HepG2 (cell line): ENCODE results near the gene VAPB. TPM values are rescaled to one million over a fixed set of nuclear protein-coding genes. Genes with fewer than 3 reads are reported as not detected.

Experiments
- ATAC-seq: fragments of 200-7000 bp; cut with Tn5 transposase; 3 replicates; pipeline ENCODE4 v1.9.1; 2020; ENCODE audit warnings: mild to moderate bottlenecking, moderate library complexity
- BruUV-seq: library from RNA; stranded (reverse); fragments of 400-500 nt; replicated peaks from 2 replicates; lab custom pipeline; 2021; lab: Mats Ljungman, UMichigan
- CTCF ChIA-PET: fragments of 300-600 bp; formaldehyde crosslinking; extraction: SDS; loops from one replicate; lab custom pipeline; 2021; ENCODE audit warnings: low total read pairs, inconsistent platforms, low intra/inter-chr PET ratio; lab: Yijun Ruan, JAX
- POLR2A ChIA-PET: fragments of 350-600 bp; sonication (Branson Sonifier 250); formaldehyde crosslinking; loops from one replicate; lab custom pipeline; 2020; ENCODE audit warnings: antibody characterized with exemption, inconsistent platforms; lab: Yijun Ruan, JAX
- DNase-seq: peaks from one replicate; pipeline ENCODE4 v3.0.0-alpha.2; 2015; ENCODE audit warnings: low spot score
- FAIRE-seq: peaks from 3 replicates; lab custom pipeline; 2011; peaks lifted over from hg19 to GRCh38; lab: Jason Lieb, UNC
- H2AFZ ChIP-seq: one replicate; pipeline ENCODE4 v1.6.1; 2011; ENCODE audit warnings: low read length, inconsistent platforms
- H3K27ac ChIP-seq: fragments of 300-600 bp; 3 replicates; pipeline ENCODE4 v1.8.0; 2011; ENCODE audit warnings: mixed run types, mild to moderate bottlenecking, mixed read lengths, low read length, inconsistent platforms; ENCODE audit not compliant: insufficient read depth; ENCODE audit errors: extremely low read length
- H3K27me3 ChIP-seq, 2 experiments: fragments of 200-600 bp in 1 of 2; 2 replicates in 1 of 2; 3 replicates in 1 of 2; pipeline versions ENCODE4 v1.6.0 to v1.8.0; 2011; ENCODE audit warnings: low read length in 2 of 2, mild to moderate bottlenecking in 2 of 2, moderate library complexity in 2 of 2, inconsistent platforms in 1 of 2; ENCODE audit not compliant: insufficient read depth in 2 of 2, control insufficient read depth in 1 of 2
- H3K36me3 ChIP-seq, 2 experiments: fragments of 200-600 bp in 1 of 2; replicated peaks in 1 of 2; 2 replicates in 1 of 2; 3 replicates in 1 of 2; pipeline versions ENCODE4 v1.5.1 to v1.8.0; 2011; ENCODE audit warnings: low read length in 2 of 2, inconsistent platforms in 1 of 2; ENCODE audit not compliant: insufficient read depth in 2 of 2, control insufficient read depth in 1 of 2
- H3K4me1 ChIP-seq: 2 replicates; pipeline ENCODE4 v1.5.1; 2012; ENCODE audit warnings: low read length, inconsistent platforms; ENCODE audit not compliant: insufficient read depth
- H3K4me2 ChIP-seq: 2 replicates; pipeline ENCODE4 v1.6.0; 2011; ENCODE audit warnings: low read depth, low read length, inconsistent platforms
- H3K4me3 ChIP-seq, 3 experiments: fragments of 200-600 bp in 1 of 3; sonication (generic), shearing (Covaris generic) in 1 of 3; replicated peaks in 1 of 3; 2 replicates each; pipeline ENCODE4 v1.5.1; 2011 to 2016; ENCODE audit warnings: low read length in 3 of 3, inconsistent platforms in 2 of 3, low read depth in 2 of 3, mild to moderate bottlenecking in 2 of 3, control low read depth in 1 of 3, mixed read lengths in 1 of 3; ENCODE audit not compliant: insufficient read depth in 1 of 3
- H3K79me2 ChIP-seq: one replicate; pipeline ENCODE4 v1.6.1; 2011; ENCODE audit warnings: low read length, inconsistent platforms; ENCODE audit not compliant: insufficient read depth
- H3K9ac ChIP-seq: 2 replicates; pipeline ENCODE4 v1.6.0; 2011; ENCODE audit warnings: mild to moderate bottlenecking, low read depth, low read length, inconsistent platforms; ENCODE audit not compliant: insufficient read depth
- H3K9me3 ChIP-seq: 2 replicates; pipeline ENCODE4 v1.5.1; 2012; ENCODE audit warnings: mild to moderate bottlenecking, low read length
- H4K20me1 ChIP-seq: 2 replicates; pipeline ENCODE4 v1.6.0; 2011; ENCODE audit warnings: inconsistent platforms, mild to moderate bottlenecking, low read length, moderate library complexity; ENCODE audit not compliant: insufficient read depth
- EED ChIP-seq: sonication (generic); formaldehyde crosslinking; IDR thresholded peaks from 2 replicates; pipeline ENCODE4 v1.5.0; 2020; ENCODE audit warnings: mild to moderate bottlenecking, missing genetic modification reagents
- FOSL1 ChIP-seq: sonication (generic); formaldehyde crosslinking; IDR thresholded peaks from 2 replicates; pipeline ENCODE4 v1.9.0; 2021; ENCODE audit warnings: missing genetic modification reagents, borderline replicate concordance
- FOSL2 ChIP-seq: sonication (generic); formaldehyde crosslinking; IDR thresholded peaks from 2 replicates; pipeline ENCODE4 v1.4.0; 2020; ENCODE audit warnings: missing genetic modification reagents
- FOXP1 ChIP-seq, 2 experiments: fragments of 450-650 bp in 1 of 2; IDR thresholded peaks; 2 replicates each; pipeline ENCODE4 v1.6.1; 2017 to 2018; ENCODE audit warnings: antibody characterized with exemption in 1 of 2
- GABPA ChIP-seq, 2 experiments: IDR thresholded peaks; 2 replicates each; pipeline ENCODE4 v1.6.1; 2011 to 2016; ENCODE audit warnings: low read depth in 2 of 2, low read length in 1 of 2, missing biosample characterization in 1 of 2, missing genetic modification characterization in 1 of 2
- KDM4B ChIP-seq: sonication (generic); formaldehyde crosslinking; IDR thresholded peaks from 2 replicates; pipeline ENCODE4 v1.4.0; 2020; ENCODE audit warnings: missing genetic modification reagents
- MAFF ChIP-seq: IDR thresholded peaks from 2 replicates; pipeline ENCODE4 v1.6.1; 2011; ENCODE audit warnings: low read depth, low read length, improper control_type of control experiment
- MAFK ChIP-seq, 2 experiments: IDR thresholded peaks in 1 of 2; conservative IDR thresholded peaks in 1 of 2; 2 replicates each; pipeline ENCODE4 v1.6.1; 2011; ENCODE audit warnings: improper control_type of control experiment in 2 of 2, low read length in 2 of 2
- PHF8 ChIP-seq: sonication (generic); formaldehyde crosslinking; IDR thresholded peaks from 2 replicates; pipeline ENCODE4 v1.5.0; 2020; ENCODE audit warnings: missing genetic modification reagents
- RFX5 ChIP-seq: IDR thresholded peaks from 2 replicates; pipeline ENCODE4 v1.6.1; 2011; ENCODE audit warnings: low read depth, low read length, improper control_type of control experiment
- SOX5 ChIP-seq: IDR thresholded peaks from 2 replicates; pipeline ENCODE4 v1.6.1; 2016; ENCODE audit warnings: borderline replicate concordance
- ZC3H4 ChIP-seq: sonication (generic); formaldehyde crosslinking; IDR thresholded peaks from 2 replicates; pipeline ENCODE4 v1.4.0; 2020; ENCODE audit warnings: missing genetic modification reagents, borderline replicate concordance
- ZNF773 ChIP-seq: sonication (generic); formaldehyde crosslinking; IDR thresholded peaks from 2 replicates; pipeline ENCODE4 v1.4.0; 2020; ENCODE audit warnings: missing genetic modification reagents, borderline replicate concordance
- WGBS: methylation state at CpG from one replicate; pipeline ENCODE4 v1.1.6; 2017; ENCODE audit warnings: low lambda C conversion rate; 5-methylcytosine and 5-hydroxymethylcytosine counted together
- in situ Hi-C: cut with HindIII; loops from 2 replicates; pipeline ENCODE4 v1.10.0; 2017; ENCODE audit warnings: low pct_unique_long_range_greater_than_20kb; ENCODE audit not compliant: extremely low pct_ligation_motif_present
- intact Hi-C: fragments of 100-400 bp; cut with micrococcal nuclease; formaldehyde crosslinking; loops from one replicate; pipeline ENCODE4 v1.10.0; 2022; ENCODE audit not compliant: unreplicated experiment
- polyA plus RNA-seq, 8 experiments: library from polyadenylated mRNA; depleted of rRNA in 3 of 8; stranded (reverse) in 7 of 8; unstranded in 1 of 8; fragments of >200 nt; fragmentation: Illumina TruSeq in 4 of 8; extraction: Trizol in 4 of 8; gene quantifications; 2 replicates each; pipeline versions ENCODE4 v1.2.1 to v1.2.3, GENCODE V29; 2011 to 2016; ENCODE audit warnings: low read depth in 4 of 8, missing spikeins in 1 of 8, mixed read lengths in 1 of 8; ENCODE audit not compliant: insufficient read depth in 1 of 8
- total RNA-seq, 5 experiments: library from RNA; depleted of rRNA; stranded (reverse); fragments of >200 nt; fragmentation: Illumina TruSeq; extraction: Trizol; gene quantifications; 2 replicates each; pipeline ENCODE4 v1.2.3, GENCODE V29; 2016; ENCODE audit warnings: low read depth in 1 of 5
- TF ChIP-seq, protein P1 (sequence below): sonication (generic); formaldehyde crosslinking; IDR thresholded peaks from 2 replicates; pipeline ENCODE4 v1.8.0; 2022; ENCODE audit warnings: mild to moderate bottlenecking, missing genetic modification reagents, borderline replicate concordance
- TF ChIP-seq, protein P2 (sequence below): sonication (generic); formaldehyde crosslinking; IDR thresholded peaks from 2 replicates; pipeline ENCODE4 v1.8.1; 2023; ENCODE audit warnings: missing genetic modification reagents, mild to moderate bottlenecking, borderline replicate concordance
- TF ChIP-seq, protein P3 (sequence below): sonication (generic); formaldehyde crosslinking; IDR thresholded peaks from 2 replicates; pipeline ENCODE4 v1.5.1; 2020; ENCODE audit warnings: mild to moderate bottlenecking, missing genetic modification reagents, borderline replicate concordance
- TF ChIP-seq, protein P4 (sequence below): sonication (generic); formaldehyde crosslinking; IDR thresholded peaks from 2 replicates; pipeline ENCODE4 v1.4.0; 2020; ENCODE audit warnings: mild to moderate bottlenecking, missing genetic modification reagents

VAPB gene
- total and polyA plus RNA-seq, 2 of the 13 experiments (the other 11 are each of a cell fraction or from before 2014, with no cell fraction given) = 18.6 to 48.5 TPM

DNA sequence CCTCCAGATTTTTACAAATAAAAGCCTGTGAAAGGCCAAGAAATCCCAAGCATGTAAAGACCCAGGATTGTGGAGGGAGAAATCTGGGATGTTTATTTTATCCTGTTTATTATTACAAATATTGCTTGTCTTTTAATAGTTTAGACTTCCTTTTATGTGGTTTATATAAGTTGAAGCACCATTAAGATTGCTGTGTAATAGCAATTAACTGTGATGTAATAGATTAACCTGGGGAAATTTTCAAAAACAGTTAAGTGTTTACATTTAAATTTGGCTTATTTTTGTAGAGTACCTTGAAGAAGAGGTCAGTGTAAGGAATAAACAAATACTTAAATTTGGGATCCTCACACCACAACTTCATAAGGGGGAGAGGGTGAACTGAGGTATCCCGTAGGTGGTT is 27.0 kb downstream of the VAPB start:
- H2AFZ ChIP-seq = no peak overlapping the region
- DNase-seq = no peak

DNA sequence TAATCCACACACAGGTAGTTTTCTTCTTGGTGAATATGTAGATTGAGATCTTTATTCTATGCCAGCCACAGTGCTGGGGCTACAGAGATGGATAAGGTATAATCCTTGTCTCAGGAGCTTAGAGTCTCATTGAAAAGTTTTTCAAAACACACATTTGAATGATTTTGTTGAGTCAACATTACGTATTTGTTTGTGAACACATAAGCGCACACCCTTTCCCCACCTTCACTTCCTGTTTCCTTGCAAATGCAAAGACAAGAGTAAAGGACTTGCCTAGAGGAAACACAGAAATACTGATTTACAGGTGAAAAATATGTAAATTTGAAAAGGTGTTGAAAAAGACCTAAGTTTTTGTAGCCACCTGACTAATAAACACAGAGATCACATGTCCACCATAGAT is 27.8 kb downstream of the VAPB start:
- Histone ChIP-seq H3K4me3 (no peak overlapping the region), H2AFZ (no peak overlapping the region), H3K36me3 (peaks cover 19 to 43% of the 10 kb centered on the region in 2 experiments), H3K9ac (no peak overlapping the region), H3K9me3 (no peaks in the 10 kb centered on the region), H3K79me2 (peaks cover 52% of the 10 kb centered on the region), H3K4me1 (peaks cover 21% of the 10 kb centered on the region), H3K27ac (no peak overlapping the region), H3K4me2 (no peak overlapping the region), H4K20me1 (no peaks in the 10 kb centered on the region; the same call in 1 of the 2 replicates), H3K27me3 (no peaks in the 10 kb centered on the region)
- CTCF ChIA-PET = no interaction called here
- over 99% methylated on average over 2 of the region's 2 CpGs for WGBS
- BruUV-seq = no TSS peak
- no peak for FAIRE-seq
- ATAC-seq = no peak
- in situ Hi-C loops (no loop called here), intact Hi-C loops (no loop called here)
- DNase-seq = no peak
- POLR2A ChIA-PET = no interaction called here
- TF ChIP-seq GABPA (IDR thresholded peaks at IDR 0.05; ENCODE audit: low read depth, low read length) (no peak), GABPA (CRISPR knock-in tag; IDR thresholded peaks at IDR 0.05; ENCODE audit: low read depth) (peak; percentile 37; the same call in 1 of the 2 replicates), MAFK (conservative IDR thresholded peaks at IDR 0.05 in 1 of 2, IDR thresholded peaks at IDR 0.05 in 1 of 2; ENCODE audit: low read length in 2 of 2) (peak; percentile 60 to 65; a peak in 3 of 4 replicates), PHF8 (CRISPR knock-in tag) (no peak), MAFF (0 out of 2 replicates have a peak, but pooled peaks have one; percentile 54), KDM4B (no peak), SOX5 (0 out of 2 replicates have a peak, but pooled peaks have one; percentile 10), ZNF773 (CRISPR knock-in tag) (no peak), FOXP1 (IDR thresholded peaks at IDR 0.05) (no peak), FOXP1 (CRISPR knock-in tag; IDR thresholded peaks at IDR 0.05) (peak; percentile 75), FOSL2 (CRISPR knock-in tag) (no peak)
- TF ChIP-seq, protein P1, sequence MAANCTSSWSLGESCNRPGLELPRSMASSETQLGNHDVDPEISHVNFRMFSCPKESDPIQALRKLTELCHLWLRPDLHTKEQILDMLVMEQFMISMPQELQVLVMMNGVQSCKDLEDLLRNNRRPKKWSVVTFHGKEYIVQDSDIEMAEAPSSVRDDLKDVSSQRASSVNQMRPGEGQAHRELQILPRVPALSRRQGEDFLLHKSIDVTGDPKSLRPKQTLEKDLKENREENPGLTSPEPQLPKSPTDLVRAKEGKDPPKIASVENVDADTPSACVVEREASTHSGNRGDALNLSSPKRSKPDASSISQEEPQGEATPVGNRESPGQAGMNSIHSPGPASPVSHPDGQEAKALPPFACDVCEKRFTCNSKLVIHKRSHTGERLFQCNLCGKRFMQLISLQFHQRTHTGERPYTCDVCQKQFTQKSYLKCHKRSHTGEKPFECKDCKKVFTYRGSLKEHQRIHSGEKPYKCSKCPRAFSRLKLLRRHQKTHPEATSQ (CRISPR knock-in tag) = no peak

More for the DNA sequence above, 27.0 kb downstream of the VAPB start:
- Histone ChIP-seq H3K9ac (no peak overlapping the region), H3K4me1 (peaks cover 21% of the 10 kb centered on the region), H3K36me3 (peaks cover 17 to 37% of the 10 kb centered on the region in 2 experiments), H4K20me1 (no peaks in the 10 kb centered on the region; the same call in 1 of the 2 replicates), H3K27ac (no peak overlapping the region), H3K4me3 (no peak overlapping the region), H3K27me3 (no peaks in the 10 kb centered on the region), H3K4me2 (no peak overlapping the region), H3K79me2 (peaks cover 54% of the 10 kb centered on the region), H3K9me3 (no peaks in the 10 kb centered on the region)
- TF ChIP-seq FOSL1 = no peak
- no peak for TF ChIP-seq EED (CRISPR knock-in tag)
- TF ChIP-seq, protein P2, sequence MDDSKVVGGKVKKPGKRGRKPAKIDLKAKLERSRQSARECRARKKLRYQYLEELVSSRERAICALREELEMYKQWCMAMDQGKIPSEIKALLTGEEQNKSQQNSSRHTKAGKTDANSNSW (CRISPR knock-in tag) = no peak
- TF ChIP-seq RFX5 = no peak
- TF ChIP-seq, protein P3, sequence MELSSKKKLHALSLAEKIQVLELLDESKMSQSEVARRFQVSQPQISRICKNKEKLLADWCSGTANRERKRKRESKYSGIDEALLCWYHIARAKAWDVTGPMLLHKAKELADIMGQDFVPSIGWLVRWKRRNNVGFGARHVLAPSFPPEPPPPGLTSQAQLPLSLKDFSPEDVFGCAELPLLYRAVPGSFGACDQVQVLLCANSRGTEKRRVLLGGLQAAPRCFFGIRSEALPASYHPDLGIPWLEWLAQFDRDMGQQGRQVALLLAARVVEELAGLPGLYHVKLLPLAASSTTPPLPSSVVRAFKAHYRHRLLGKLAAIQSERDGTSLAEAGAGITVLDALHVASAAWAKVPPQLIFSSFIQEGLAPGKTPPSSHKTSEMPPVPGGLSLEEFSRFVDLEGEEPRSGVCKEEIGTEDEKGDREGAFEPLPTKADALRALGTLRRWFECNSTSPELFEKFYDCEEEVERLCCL (CRISPR knock-in tag) = no peak
- TF ChIP-seq, protein P4, sequence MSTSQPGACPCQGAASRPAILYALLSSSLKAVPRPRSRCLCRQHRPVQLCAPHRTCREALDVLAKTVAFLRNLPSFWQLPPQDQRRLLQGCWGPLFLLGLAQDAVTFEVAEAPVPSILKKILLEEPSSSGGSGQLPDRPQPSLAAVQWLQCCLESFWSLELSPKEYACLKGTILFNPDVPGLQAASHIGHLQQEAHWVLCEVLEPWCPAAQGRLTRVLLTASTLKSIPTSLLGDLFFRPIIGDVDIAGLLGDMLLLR (CRISPR knock-in tag) = no peak
- no peak for TF ChIP-seq ZC3H4 (CRISPR knock-in tag)
- ChIA-PET CTCF (no interaction called here), POLR2A (no interaction called here)
- intact Hi-C loops (no loop called here), in situ Hi-C loops (no loop called here)
- 100% methylated on average over 1 of the region's 1 CpG for WGBS
- ATAC-seq = no peak
- FAIRE-seq = no peak
- no TSS peak for BruUV-seq
